Fibroblast of lung (primary cell): ENCODE data around the gene RTTN.

Experiments used
- EZH2 ChIP-seq: IDR thresholded peaks from 2 replicates; pipeline ENCODE4 v1.5.1; 2012; ENCODE audit warnings: low read length, control low read depth, mild to moderate bottlenecking; ENCODE audit errors: missing control alignments
- TF ChIP-seq, protein P1 (sequence below), 2 donors: IDR thresholded peaks in 1 of 2; conservative IDR thresholded peaks in 1 of 2; 1 replicate in 1 of 2; 2 replicates in 1 of 2; pipeline ENCODE4 v1.5.1; 2011 to 2012; ENCODE audit warnings: low read length in 2 of 2, control low read depth in 1 of 2, inconsistent platforms in 1 of 2, low read depth in 1 of 2, mild to moderate bottlenecking in 1 of 2

DNA sequence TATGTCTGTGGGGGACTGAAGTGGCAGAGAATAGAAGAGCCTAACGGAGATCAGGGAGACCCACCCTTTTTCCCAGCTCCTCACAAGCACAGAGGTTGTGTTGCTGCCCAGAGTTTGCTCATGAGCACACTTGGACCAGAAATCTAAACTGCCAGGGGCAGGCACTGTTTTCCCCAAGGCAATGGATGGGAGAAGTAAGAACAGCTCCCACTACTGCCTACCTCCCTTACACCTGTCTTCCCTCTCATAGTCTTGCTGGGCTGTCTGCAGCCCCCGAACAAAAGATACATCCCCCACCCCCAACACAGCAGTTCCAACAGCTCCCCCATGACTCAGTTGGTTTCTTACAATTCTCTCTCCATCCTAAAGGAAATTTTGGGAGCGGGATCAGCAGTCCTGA is 209.7 kb downstream of the RTTN start:
- TF ChIP-seq, protein P1, sequence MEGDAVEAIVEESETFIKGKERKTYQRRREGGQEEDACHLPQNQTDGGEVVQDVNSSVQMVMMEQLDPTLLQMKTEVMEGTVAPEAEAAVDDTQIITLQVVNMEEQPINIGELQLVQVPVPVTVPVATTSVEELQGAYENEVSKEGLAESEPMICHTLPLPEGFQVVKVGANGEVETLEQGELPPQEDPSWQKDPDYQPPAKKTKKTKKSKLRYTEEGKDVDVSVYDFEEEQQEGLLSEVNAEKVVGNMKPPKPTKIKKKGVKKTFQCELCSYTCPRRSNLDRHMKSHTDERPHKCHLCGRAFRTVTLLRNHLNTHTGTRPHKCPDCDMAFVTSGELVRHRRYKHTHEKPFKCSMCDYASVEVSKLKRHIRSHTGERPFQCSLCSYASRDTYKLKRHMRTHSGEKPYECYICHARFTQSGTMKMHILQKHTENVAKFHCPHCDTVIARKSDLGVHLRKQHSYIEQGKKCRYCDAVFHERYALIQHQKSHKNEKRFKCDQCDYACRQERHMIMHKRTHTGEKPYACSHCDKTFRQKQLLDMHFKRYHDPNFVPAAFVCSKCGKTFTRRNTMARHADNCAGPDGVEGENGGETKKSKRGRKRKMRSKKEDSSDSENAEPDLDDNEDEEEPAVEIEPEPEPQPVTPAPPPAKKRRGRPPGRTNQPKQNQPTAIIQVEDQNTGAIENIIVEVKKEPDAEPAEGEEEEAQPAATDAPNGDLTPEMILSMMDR (conservative IDR thresholded peaks at IDR 0.05 in 1 of 2, IDR thresholded peaks at IDR 0.05 in 1 of 2; ENCODE audit: low read depth in 1 of 2, low read length in 2 of 2) = no peak
- TF ChIP-seq EZH2 = no peak
